ENCODE data around the gene TTLL6.

The TTLL6 gene

GRCh38 chr17:48757524-48757961 lies 59.5 kb downstream of the TTLL6 start:
- DNase-seq, result no peak

- DNase-seq, result no peak
Measured at GRCh38 chr17:48756830-48757251, 60.2 kb downstream of the TTLL6 start.

DNA sequence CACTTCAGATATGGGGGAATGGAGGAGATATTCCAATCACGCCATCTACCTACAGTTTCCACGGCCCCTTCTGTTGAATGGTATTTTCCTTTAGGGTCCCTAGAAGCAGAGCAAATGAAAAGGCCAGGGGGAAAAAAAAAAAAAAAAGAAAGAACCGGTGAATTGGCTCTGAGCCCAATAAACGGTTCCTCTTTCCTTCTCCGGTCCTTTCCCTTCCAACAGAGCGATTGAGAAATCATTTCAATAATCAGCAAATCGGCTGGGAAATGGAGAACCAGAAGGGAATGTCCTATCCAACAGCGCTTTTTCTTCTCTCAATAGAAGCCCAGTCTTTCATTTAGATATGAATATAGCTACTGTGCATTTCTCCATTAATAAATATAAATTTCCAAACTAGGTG lies 61.7 kb downstream of the TTLL6 start:
- DNase-seq, result no peak

DNA sequence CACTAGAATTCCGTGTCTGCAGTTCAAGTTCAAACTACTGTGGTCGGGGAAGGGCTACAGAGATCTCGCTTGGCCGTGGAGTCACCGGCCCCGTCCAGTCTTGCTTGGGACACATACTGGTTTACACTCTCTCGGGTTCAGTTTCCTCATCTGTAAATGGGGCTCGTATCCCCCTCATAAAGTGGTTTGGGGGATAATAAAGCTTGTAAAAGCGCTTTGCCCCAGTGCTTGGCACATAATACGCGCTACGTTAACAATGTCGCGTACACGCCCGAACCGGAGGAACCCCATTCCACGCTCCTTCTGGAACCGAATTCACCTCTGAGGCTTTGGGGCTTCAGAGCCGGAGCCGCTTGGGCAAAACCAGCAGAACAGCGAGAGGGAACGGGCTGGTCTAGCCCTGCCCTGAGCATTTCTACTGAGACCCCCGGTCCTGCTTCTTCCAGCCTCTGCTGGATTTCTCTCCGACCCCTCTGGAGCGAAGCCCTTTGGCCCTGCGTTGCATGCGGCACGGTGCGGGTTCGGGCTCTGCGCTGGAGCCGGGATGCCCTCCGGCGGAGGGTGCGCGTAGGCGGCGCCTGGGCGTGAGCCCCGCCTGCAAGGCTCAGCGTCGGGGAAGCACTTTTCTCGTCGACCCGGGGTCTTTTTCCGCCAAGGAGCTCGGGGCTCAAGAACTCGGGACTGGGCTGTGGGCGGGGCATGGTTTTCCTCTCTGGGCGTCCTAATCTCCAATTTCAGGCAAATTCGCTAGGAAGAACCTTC lies 62.3 kb downstream of the TTLL6 start:
- DNase-seq, result no peak

DNA sequence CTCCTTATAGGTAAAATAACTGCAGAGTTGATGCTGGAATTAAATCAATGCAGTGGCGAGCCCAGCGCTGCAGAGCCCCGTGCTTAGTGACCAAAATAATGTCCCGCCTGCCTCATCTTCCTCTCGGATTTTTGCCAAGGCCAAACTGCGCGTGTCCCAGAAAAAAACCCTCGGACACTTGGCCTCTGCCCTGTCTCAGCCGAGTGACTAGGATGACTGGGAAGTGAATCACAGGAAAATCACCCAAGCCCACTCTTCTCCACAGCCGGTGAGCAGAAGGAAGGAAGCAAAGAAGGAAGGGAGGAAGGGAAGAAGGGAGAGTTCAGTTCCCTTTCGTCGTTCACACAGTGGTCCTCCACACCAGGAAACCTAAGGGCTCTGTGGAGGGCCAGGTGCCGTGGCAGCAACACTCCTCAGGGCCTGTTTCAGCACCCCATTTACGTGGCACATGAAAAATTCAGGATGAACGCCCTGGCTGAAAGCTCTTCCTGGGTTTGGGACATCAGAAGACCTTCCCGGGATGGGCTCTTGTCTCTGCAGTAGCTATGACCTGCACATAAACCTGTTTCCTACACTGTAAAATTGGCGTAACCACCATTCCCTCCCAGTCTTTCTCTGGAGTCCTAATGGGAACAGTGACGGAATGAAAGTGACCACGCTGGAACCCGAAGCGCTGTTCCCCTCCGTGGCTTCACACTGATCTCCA lies 63.1 kb downstream of the TTLL6 start:
- no peak for DNase-seq

DNA sequence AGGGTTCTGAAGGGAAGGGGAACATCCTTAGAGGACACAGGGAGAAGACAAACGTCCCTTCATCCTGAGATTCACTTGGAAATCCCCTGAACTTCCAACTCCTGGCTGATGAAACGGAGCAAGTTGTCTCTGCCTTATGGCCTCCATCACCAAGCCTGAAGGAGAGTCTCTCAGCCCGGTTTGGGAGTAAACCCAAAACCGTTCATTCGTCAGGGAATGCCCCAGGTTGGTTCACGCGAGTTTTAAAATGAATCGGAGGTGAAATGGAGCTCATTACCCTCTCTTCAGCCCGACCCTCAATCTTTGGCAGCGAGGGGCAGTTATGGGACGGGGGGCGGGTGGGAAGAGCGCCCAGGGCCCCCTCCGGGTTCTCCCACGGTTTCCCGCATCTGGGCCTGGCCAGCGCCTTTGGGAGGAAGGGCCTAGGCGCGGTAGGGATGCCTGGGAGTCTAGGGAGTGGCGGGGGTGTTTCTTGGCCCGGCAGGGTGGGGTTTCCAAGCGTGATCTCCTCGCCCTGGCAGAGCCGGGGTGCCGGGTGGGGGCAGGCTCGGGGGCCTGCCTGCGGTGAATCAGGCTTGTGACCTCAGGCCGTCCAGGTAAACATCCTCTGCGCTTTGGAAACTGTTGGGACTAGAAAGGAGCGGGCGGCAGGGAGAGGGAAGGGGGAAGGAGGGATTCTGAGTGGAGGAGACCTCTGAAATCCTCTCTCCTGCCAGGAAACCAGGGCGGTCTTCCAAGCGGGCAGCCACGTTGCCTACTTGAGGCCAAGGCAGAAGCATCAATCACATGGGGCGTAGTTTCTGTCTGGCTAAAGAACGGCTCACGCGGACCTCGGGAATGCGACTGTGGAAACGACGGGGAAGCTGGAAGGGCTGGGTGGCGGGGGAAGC lies 64.4 kb downstream of the TTLL6 start:
- no peak for DNase-seq

GRCh38 chr17:48751733-48752398 lies 65.2 kb downstream of the TTLL6 start:
- no peak for DNase-seq

DNA sequence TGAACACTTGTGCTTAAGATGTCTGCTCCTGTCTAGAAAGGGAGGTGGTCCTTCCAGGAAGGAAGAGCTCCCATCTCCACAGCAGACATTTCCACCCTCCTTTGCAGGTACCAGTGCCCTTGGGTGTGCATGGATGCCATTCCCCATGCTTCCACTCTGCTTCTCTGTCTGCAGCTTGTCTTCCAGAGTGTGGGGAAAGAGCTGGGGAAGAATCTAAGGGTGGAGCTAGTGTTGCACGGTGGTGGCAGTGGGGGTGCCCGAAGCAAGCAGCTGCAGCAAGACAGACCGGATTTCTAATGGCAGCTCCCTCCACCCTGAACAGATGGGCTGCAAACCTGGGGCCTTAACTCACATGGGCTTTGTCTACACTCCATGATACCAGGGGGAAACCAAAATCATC lies 65.9 kb downstream of the TTLL6 start:
- DNase-seq, result no peak

GRCh38 chr17:48749621-48750553 lies 67.1 kb downstream of the TTLL6 start:
- DNase-seq, result no peak

DNA sequence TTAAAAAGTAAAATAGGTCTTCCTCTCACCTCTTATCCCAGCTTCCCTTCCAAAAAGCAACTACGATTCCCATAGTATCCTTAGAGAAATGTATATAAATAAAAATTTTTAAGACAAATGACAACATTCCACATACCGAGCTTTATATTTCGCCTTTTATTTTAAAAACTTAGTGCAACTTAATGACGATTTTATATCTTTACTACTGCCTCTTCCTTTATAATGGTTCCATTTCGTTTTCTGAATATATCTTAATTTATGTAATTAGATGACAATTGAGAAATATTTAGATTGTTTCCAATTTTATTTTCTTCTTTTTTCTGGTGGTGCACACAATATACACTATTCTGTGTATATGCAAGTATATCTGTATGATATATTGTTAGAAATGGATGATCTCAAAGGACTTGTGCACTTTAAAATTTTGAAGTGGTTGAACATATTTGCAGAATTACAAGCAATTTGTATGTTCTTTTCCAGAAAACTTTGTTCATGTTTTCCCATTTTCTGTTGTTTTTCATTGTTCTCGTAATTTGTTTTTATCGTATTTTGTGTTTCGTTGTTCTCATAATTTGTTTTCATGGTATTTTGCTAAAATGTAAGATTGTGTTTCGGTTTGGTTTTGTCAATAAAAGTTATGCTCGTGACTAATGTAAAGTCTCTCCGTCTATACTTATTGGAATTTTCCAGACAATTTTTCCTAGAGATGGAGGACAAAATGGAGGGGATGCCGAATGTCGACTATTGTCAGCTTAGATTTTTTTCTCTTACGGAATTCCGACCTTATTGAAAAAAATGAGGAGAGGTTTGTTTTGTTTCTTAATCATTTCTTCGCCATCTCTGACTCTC lies 68.1 kb downstream of the TTLL6 start:
- no peak for DNase-seq

DNA sequence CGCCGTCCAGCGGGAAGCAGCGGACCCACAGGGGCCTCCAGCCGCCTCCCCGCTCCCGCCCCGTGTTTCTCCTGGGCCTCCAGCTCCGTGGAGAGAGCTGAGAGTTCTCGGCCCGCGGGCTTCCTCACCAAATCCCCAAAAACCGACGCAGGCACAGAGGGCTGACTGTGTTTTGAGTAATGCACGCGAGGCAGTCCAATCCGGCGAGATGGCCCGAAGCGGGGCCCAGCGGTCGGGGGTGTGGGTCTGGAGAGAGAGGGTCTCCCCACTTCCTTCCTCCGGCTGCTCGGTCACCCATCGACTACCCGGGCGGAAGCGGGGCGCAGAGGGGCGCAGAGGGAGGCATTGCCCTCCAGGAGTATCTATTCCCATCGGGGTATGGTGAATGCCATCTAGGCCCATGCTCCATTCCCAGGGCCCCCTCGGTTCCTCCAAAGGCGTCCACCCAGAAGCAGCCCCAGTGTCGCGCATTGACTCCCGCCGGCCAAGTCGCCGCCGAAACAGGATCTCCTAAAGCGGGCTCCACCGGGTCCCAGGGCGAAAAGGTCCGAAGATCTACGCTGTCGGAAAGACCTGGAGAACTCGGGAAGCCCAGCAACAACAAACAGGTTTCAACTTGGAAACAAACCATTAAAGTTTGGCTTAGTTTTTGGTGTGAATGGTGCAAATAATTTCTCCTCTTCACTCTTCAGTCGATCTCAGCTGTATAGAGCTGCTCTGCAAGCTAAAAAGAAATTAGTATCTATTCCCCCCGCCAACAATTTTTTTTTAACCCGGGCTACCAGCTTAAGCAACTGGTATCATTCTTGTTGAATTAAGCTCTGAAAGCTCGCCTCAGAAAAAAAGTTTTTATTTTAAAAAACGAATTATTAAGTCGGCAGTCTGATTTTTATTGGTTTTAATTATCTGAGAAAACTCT lies 69.3 kb downstream of the TTLL6 start:
- DNase-seq, result no peak

- no peak for DNase-seq
Measured at GRCh38 chr17:48746916-48747444, 70.0 kb downstream of the TTLL6 start.

DNA sequence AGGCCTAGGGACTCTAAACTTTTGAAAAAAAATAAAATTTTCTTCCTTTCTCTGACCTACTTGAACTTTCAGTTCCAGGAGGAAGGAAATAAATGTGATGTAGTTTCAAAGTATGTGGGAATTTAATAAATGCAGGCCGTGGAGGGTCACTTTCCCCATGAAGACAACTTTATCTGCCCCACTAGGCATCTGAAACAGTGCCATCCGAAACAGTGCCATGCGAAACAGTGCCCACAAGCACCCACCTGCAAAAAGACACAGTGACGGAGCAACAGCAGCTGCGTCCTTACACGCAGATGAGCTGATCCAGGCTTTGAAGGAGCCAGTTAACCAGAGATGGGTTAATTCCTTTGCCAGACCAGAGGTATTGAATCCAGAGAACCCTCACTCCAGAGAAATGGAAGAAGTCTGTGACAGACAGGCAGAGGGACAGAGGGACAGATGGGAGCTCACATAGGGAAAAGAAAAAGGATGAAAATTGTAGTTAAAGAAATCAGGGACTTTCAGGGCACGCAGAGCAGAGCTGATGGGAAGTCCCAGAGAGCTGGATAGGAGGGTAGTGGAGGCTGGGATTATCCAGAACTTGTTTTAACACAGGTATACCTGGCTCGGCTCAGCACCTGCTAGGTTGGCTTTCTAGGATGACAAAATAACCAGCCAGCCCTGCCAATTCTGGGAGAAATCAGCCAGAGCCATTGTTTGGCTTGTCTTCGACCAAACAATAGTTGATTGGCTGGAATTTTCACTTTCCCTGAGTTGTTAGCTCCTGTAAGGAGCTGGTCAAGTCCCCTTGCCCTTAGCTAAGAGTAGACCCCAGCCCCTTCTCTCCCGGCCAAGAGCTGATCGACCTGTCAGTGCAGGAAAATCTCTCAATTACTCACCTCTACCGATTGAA lies 71.4 kb downstream of the TTLL6 start:
- DNase-seq, result no peak

- no peak for DNase-seq
Measured at GRCh38 chr17:48740537-48740936, 76.5 kb downstream of the TTLL6 start.

- DNase-seq, result no peak
Measured at GRCh38 chr17:48738803-48739526, 78.1 kb downstream of the TTLL6 start.

DNA sequence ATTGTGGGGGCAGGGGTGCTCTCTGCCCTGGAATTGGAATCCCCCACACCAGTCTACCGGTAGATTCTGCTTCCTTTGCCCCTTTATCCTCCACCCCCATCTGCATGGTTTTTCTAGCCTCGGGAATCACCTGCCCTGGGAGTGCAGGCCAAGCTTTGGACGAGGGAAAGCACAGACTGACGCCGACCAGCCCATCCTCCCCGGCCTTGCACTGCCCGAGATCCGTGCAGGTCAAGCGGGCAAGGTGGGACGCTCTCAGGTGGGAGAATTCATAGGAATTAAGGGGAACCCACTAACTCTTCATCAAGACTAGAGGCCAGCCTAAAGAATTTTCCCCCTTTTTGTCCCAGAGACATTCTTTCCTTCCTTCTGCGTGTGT lies 78.6 kb downstream of the TTLL6 start:
- no peak for DNase-seq

DNA sequence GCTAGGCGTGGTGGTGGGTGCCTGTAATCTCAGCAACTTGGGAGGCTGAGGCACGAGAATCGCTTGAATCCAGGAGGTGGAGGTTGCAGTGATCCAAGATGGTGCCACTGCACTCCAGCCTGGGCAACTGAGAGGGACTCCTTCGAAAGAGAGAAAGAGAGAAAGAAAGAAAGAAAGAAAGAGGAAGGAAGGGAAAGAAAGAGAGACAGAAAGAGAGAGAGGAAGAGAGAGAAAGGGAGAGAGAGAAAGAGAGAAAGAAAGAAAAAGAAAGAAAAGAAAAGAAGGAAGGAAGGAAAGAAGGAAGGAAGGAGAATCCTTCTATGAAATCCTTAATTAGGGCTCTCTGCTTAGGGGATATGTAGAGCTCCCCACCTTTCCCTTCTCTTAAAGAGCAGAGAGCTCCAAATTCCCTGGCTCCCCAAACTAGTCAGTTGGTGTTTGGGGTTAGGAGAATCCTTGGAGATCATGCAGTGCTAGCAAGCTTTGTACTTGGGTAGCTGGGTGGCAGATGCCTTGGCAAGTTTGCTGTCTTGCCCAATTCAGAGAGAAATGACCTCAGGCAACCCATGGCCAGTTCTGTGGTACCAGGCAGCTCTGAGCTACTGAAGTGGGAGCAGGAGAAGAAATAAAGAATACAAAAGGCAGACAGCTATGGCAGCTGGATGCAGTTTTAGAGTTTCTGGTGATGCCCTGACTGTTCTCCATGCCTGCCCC lies 79.5 kb downstream of the TTLL6 start:
- DNase-seq, result no peak
